ENCODE measurements around the gene KLB.
"Not testable (repeated sequence)": the region's sequence is repeated elsewhere in the genome, so short reads cannot be mapped to it uniquely, and the experiment has no call there.

KLB gene

DNA sequence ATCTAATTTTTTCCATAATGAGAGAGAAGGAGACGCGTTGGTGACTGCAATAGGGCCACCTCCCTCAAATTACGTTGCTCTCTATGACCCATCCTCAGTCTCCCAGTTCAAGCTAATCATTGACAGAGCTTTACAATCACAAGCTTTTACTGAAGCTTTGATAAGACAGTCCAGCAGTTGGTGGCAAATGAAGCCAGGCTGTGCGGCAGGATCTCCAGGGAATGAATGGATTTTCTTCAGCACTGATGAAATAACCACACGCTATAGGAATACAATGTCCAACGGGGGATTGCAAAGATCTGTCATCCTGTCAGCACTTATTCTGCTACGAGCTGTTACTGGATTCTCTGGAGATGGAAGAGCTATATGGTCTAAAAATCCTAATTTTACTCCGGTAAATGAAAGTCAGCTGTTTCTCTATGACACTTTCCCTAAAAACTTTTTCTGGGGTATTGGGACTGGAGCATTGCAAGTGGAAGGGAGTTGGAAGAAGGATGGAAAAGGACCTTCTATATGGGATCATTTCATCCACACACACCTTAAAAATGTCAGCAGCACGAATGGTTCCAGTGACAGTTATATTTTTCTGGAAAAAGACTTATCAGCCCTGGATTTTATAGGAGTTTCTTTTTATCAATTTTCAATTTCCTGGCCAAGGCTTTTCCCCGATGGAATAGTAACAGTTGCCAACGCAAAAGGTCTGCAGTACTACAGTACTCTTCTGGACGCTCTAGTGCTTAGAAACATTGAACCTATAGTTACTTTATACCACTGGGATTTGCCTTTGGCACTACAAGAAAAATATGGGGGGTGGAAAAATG, at the start of gene KLB:
TSS of gene KLB (plus strand) at position 168 of the 821 bp plus-strand sequence. CDS start at position 188, 20 bp downstream.
- peak; percentile 69 for DNase-seq

DNA sequence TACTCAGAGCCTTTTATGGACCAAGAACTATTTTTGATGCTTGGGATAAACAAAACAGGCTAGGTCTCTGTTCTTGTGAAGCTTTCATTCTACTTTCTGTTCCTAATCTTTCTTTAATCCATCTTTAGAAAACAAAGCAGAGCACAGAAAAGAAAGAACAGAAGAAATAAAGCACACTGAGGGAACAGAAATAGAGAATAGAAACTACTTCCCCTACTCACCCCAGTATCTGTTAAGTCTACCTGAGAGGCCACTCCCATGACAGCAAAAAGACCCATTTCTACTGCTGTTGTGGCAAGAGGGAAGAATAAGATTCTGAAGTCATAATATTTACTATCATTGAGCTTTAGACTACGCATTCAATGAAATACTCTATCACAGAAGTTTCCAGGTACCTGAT, 49.7 kb upstream of the KLB start:
- no peak for DNase-seq

DNA sequence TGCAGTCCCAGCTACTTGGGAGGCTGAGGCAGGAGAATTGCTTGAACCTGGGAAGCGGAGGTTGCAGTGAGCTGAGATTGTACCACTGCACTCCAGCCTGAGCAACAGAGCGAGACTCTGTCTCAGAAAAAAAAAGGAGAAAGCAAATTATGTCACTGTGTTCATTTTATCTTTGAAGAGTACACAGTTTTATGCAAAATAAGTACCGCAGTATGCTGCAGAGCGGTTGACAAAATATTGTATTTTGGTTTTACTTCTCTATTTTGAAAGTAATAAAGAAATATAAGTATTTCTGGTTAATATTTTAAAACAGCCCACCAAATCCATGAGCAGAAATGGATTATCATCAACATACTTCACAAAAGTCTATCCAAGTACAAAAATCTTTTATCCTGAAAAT, 46.1 kb upstream of the KLB start:
- not testable (repeated sequence) for DNase-seq

DNA sequence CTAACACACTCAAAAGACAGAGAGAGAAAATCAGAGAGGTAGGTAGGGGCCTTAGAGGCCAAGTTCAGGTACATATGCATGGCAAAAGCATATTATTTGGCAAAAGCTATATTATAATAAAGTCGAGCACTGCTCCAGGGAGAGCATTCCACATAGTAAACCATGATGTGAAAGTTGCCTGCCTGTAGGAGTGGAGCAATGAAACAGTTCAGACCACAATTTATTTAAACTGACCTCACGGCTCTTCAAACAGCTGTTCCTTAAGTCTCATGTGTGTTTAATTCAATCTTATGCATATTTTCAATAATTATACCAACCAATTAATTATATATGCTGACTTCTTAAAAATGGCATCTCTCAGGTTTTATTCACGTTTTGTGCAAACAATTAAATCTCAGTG, 43.9 kb upstream of the KLB start:
- no peak for DNase-seq

DNA sequence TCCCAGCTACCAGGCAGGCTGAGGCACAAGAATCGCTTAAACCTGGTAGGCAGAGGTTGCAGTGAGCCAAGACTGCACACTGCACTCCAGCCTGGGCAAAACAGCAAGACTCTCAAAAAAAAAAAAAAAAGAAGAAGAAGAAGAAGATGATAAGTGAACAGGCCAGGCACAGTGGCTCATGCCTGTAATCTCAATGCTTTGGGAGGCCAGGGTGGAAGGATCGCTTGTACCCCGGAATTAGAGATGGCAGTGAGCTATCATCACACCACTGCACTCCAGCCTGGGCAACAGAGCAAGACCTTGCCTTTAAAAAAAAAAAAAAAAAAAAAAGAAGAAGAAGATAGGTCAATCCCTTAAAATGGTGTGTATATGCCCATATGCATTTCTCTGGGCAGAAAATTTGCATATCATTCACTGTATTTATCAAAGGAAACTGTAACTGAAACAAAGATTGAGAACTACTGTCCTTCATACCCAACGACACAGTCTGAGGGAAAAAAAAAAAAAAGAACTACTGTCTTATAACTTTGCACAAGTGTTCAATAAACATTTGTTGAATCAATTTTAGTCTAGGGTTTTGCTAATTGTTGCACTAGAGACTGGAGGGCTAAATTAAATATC, 42.8 kb upstream of the KLB start:
- DNase-seq: no peak

DNA sequence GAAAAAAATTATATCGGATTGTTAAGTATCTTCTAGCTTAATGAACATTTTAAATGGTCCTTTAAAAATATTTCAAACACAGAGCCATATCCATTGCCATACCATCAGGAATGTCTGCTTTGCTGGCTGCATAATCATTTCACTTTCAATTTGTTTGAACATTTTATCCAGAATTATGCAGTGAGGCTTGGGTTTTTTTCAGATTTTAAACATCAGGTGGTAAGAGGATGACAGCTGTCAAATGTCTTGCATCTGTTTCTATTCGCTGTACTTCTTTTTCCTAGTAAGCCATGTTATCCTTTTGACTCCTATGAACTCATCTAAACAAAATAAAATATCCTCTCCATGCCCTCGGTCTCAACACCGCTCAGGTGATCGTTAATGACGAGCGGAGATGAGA, 41.4 kb upstream of the KLB start:
- DNase-seq: no peak

DNA sequence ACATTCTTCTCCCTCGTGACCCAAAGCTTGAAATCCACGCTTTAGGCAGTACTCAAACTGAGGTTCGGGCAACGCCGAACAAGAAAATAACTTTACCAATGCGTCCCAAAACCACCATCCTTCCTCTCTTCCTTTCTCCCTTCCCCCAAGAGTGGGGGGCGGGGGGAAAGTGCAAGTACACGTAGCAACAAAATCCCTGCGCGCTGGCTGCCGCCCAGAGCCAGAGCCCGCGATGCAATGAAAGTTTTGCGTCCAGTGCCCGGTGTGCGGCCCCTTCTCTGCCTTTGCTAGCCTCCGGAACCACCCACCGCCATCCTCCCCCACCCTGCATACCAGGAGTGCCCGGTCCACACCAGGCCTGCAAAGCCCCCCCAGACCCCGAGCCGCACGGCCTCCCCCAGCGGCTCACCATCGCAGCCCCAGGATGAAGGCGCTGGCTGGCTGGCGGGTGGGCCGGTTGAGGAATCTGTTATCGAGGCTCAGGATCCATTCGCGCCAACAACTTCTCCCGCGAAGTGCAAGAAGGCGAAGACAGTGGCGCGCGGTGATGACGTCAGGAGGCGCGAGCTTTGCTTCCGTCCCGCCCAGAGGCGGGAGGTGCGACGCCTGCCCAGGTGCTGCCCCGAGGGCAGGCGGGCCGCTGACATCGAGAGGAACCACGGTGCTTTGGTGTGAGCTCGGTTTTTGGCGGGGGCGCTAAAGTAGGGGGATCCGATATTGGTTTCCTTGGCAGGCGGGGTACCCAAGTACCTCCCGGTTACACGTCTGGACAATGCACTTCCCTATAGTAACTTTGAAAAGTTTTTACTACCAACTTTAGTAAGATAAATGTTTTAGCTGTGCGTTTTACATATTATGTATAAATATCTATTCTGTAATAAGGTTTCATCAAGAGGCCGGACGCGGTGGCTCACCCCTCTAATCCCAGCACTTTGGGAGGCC, 40.6 kb upstream of the KLB start, which contains the start of gene RFC1:
TSS of gene RFC1 (minus strand) at position 533 of the 942 bp plus-strand sequence. CDS start at position 412, 121 bp downstream.
- DNase-seq: peak; percentile 93

DNA sequence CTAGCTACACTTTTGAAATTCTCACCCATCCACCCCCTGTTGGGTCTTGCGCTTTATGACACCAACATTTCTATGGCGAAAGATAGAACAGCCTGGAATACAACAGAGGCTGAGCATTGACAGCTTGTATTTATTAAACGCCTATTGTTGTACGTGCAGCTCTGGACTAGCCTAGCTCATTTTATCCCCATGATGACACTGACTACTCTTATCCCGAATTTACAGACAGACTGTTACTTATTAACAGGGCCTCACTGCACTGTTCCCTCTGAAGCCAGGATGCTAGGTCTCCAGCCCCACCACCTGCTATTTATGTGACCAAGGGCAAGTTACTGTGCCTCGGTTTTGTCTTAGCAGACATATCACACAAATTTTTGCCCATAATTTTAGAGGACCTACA, 39.6 kb upstream of the KLB start:
- DNase-seq: no peak

DNA sequence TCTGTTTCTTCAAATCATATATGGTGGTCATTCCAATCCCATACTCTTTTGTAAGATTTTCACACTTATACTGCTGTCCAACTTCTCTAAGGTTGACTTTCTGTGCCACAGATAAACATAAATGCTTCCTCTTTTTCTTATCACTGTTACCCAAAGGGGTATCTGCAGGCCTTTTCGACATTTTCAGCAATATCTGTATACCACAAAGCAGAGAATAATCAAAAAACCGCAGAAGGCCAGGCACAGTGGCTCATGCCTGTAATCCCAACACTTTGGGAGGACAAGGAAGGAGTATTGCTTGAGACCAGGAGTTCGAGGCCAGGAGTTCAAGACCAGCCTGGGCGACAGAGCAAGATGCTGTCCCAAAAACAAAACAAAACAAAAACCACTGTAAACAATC, 37.4 kb upstream of the KLB start:
- DNase-seq: no peak

DNA sequence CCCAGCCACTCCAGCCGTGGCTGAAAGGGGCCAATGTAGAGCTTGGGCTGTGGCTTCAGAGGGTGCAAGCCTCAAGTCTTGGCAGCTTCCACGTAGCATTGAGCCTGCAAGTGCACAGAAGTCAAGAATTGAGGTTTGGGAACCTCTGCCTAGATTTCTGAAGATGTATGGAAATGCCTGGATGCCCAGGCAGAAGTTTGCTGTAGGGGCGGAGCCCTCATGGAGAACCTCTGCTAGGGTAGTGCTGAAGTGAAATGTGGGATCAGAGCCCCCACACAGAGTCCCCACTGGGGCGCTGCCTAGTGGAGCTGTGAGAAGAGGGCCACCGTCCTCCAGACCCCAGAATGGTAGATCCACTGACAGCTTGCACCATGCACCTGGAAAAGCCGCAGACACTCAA, 35.5 kb upstream of the KLB start:
- not testable (repeated sequence) for DNase-seq

DNA sequence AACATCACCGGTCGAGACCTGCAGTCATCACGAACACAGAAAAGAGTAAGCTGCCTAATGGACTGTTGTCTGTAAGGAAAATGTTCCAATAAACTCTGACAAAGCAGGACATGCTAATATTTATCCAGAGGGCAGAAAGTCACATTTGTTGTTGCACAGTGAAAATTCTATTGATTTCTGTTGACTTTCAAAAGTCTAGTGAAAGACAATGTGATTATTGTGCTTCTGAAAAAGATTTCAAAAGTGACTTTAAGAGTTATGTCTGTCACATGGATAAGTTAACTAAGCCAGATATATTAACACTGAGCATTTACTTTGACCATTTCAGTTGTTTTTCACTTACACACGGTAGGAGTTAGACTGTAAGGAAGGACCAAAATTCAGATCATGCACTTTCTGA, 31.3 kb upstream of the KLB start:
- DNase-seq: no peak

DNA sequence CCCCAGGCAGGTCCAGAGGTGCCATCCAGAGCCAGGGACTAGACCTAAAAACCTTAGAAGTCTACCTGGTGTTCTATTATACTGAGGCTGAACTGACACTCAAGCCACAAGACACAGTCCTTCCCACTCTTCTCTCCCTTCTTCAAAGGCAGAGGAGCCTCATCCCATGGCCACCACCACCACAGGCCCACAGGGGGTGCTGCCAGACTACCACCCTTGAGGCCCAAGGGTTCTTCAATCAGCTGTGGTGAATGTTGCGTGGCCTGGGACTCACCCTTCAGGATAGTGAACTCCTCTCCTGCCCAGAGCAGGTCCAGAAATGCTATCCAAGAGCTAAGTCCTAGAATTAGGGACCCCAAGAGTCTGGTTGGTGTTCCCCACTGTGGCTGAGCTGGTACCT, 23.0 kb upstream of the KLB start:
- DNase-seq: no peak

DNA sequence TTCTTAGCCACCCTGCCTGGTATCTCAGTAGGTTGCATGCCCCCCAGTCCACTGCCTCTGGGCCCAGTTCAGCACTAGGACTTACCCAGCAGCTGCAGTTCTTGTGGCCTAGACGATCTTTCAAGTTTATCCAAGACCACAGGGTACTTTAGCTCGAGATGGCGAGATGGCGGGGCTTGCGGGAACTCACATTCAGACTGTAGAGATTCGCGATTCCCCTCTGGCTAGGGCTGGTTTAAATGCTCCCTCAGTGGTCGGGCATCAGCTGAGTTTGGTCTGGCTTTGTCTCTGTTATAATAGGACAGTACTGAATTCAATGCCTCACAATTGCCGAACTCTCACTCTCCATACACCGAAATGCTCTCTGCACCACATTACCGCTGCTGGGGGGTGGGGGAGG, 22.2 kb upstream of the KLB start:
- no peak for DNase-seq

DNA sequence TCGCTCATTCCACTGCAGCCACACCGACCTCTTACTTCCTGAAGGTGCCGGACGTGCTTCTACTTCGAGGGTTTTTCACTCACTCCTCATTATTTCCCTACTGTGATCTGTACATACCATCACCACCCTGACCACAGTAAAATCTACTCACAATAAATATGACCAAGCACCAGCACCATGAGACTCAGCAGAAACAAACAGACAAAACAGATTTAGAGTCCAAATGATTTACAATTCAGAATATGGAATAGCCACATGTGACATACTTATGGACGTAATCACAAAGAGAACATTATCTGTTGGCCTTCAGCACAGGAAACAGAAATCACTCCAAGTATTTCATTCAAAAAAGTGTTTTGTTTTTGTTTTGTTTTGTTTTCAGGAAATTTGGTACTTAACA, 16.1 kb upstream of the KLB start:
- DNase-seq: no peak

DNA sequence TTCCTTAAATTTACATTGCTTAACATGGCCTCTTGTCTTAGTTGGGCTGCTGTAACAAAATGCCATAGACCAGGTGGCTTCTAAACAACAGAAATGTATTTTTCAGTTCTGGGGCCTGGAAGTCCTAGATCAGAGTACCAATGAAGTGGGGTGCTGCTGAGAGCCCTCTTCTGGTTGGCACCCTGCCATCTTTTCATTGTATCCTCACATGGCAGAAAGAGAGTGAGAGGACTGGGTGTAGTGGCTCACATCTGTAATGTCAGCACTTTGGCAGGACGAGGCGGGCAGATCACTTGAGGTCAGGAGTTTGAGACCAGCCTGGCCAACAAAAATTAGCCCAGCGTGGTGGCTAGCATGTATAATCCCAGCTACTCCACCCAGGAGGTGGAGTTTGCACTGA, 12.0 kb upstream of the KLB start:
- DNase-seq: no peak

DNA sequence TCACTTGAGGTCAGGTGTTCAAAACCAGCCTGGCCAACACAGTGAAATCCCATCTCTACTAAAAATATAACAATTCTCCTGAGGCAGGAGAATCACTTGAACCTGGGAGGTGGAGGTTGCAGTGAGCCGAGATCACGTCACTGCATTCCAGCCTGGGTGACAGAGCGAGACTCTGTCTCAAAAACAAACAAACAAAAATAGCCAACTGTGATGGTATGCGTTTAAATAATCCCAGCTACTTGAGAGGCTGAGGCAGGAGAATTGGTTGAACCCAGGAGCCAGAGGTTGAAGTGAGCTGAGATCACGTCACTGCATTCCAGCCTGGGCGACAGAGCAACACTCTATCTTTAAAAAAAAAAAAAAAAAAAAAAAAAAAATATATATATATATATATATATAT, 5.1 kb upstream of the KLB start:
- not testable (repeated sequence) for DNase-seq

DNA sequence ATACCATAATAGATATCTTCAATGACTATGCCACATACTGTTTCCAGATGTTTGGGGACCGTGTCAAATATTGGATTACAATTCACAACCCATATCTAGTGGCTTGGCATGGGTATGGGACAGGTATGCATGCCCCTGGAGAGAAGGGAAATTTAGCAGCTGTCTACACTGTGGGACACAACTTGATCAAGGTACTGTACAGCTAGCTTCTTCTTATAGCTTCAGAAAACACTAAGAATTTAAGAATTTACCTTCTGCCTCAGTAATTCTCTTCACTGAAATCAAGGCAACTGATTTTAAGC, 805 bp downstream of the KLB start:
- DNase-seq: no peak

DNA sequence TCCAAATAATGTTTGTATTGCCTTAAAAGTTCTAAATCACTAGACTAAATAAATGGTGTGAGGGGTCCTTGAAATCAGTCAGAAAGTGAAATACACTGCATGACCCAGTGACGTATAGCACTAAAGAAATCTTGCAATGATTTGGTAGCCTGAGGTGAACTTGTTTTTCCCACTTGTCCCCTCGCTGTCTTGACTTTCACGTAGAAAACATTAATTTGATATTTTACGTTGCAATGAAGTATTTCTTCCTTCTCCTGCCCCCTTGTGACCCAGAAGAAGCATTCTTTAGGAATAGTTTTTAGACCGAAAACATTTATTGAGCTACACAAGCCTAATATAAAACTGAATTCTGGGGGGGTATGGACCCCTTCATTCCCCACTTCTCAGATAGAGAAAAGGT, 3.7 kb downstream of the KLB start:
- no peak for DNase-seq

DNA sequence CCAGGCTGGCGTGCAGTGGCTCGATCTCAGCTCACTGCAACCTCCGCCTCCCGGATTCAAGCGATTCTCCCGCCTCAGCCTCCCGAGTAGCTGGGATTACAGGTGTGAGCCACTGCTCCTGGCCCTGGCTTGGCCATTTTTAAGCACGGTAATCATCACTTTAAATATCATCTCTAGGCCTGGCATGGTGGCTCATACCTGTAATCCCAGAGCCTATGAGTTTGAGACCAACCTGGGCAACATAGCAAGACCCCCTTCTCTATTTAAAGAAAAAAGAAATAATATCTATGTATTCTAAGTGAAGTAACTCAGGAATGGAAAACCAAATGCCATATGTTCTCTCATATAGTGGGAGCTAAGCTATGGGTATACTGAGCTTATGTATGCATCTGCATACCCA, 4.8 kb downstream of the KLB start:
- not testable (repeated sequence) for DNase-seq

DNA sequence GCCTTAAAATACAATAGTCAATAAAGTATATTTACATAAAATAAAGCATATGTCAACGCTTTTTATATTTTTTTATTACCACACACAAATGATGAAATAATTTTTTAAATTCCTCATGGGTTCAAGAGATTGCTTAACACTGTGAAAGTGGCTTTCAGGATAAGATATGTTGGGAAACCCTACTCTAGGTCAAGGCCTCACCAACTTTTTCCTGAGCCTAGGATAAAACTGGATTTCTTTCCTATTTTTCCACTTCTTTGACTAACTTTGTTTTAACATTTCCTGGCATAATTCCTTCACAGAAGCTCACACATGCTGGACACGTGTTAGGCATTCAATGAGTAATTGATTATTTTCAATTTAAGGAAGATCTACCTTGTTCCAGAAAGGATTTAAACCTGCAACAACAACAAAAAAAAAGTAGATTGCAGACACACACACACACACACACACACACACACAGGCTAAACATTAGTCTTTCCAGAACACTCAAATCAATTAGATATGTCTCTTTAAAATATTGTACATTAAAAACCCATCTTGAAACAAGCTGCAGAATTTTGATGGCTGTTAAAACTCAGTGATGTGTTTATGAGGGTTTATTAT, 9.1 kb downstream of the KLB start:
- peak; percentile 10 for DNase-seq

DNA sequence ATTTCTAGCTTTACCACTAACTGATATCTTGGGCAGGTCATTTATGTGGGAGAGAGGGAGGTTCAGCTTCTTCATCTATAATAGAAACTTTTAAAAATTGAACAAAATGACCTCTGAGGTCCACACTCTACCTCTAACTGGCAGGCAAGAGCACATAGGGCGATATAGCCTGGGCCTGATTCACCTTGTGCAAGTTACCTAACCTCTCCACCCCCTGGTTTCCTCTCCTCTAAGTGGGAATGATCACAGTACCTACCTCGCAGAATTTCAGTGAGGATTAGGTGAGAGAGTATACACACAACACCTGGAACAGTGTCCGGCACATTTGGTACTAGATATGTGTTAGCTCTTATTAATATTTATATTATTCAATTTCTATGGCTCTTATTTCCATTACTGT, 15.5 kb downstream of the KLB start:
- DNase-seq: no peak

DNA sequence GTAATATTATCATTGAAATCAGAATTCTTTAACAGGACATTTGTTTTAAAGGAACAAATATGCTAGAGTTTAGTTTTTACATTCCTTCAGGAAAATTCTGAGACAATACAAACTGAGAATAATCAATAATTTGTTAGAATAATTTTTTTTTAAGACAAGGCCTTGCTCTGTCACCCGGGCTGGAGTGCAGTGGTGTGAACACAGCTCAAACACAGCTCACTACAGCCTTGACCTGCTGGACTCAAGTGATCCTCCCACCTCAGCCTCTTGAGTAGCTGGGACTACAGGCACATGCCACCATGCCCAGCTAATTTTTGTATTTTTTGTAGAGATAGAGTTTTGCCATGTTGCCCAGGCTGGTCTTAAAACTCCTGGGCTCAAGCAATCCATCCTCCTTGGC, 18.6 kb downstream of the KLB start:
- not testable (repeated sequence) for DNase-seq

DNA sequence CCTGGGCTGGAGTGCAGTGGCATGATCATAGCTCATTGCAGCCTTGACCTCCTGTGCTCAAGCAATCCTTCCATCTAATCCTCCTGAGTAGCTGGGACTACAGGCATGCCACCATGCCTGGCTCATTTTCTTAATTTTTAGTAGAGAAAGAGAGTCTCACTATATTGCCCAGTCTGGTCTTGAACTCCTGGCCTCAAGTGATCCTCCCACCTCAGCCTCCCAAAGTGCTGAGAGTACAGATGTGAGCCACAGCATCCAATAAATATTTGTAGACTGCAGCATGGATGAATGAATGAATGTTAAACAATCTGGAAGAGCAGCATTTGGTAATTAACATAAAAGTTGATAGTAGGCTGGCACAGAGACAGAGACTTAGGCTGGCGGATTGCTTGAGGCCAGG, 20.0 kb downstream of the KLB start:
- DNase-seq: no peak
